GM12892 (cell line): ENCODE measurements around the gene C9orf153.

Experiments
- POLR2A ChIP-seq: IDR thresholded peaks from 2 replicates; pipeline ENCODE4 v1.6.1; 2011; ENCODE audit warnings: low read depth, low read length, control low read depth
- POLR2AphosphoS5 ChIP-seq: IDR thresholded peaks from 2 replicates; pipeline ENCODE4 v1.6.1; 2011; ENCODE audit warnings: low read depth, low read length, control low read depth
- TAF1 ChIP-seq: IDR thresholded peaks from 2 replicates; pipeline ENCODE4 v1.6.1; 2011; ENCODE audit warnings: low read depth, mild to moderate bottlenecking, control low read depth, low read length, borderline replicate concordance

DNA sequence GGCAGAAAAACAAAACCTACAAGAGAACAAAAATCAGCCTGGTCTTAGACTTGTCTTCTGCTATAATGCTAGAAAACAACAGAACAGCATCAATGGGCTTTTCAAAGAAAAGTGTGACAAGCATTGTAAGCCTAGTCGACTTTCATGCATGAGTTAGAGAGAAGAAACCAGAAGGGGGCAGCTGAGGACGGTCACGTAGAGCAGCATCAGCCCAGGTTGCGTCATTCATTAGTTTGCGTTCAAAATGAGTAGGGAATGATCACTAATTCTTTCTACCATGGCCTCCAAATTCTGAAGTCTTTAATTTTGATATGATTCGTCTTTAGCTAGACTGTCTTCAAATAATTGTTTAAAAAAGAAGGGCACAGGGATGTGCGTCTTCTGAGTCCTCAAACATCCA lies 27.6 kb upstream of the C9orf153 start:
- no peak for TF ChIP-seq POLR2AphosphoS5
- TF ChIP-seq POLR2A = no peak
- no peak for TF ChIP-seq TAF1
